Upper lobe of left lung (tissue), 6 donors: ENCODE measurements around the gene SND1. TPM values are rescaled to one million over a fixed set of nuclear protein-coding genes. Genes with fewer than 3 reads are reported as not detected.

ENCODE experiments used
- ATAC-seq, 2 donors: fragments of 200-7000 bp; cut with Tn5 transposase; one replicate each; pipeline ENCODE4 v1.9.1; 2022; ENCODE audit warnings: mild to moderate bottlenecking in 2 of 2, moderate library complexity in 2 of 2; ENCODE audit not compliant: low FRiP score in 2 of 2
- DNase-seq, 2 donors: peaks; one replicate each; pipeline ENCODE4 v3.0.0-alpha.2; 2019 to 2020
- H3K27ac ChIP-seq, 4 donors: fragments of 200-600 bp; sonication (generic); one replicate each; pipeline ENCODE4 v1.5.1; 2016 to 2019
- H3K27me3 ChIP-seq, 4 donors: fragments of 200-600 bp; sonication (generic); one replicate each; pipeline ENCODE4 v1.5.1; 2017 to 2019
- H3K36me3 ChIP-seq, 4 donors: fragments of 200-600 bp; sonication (generic); one replicate each; pipeline ENCODE4 v1.5.1; 2016 to 2019
- H3K4me1 ChIP-seq, 4 donors: fragments of 200-600 bp; sonication (generic); one replicate each; pipeline ENCODE4 v1.5.1; 2018 to 2019
- H3K4me3 ChIP-seq, 4 donors: fragments of 200-600 bp; sonication (generic); one replicate each; pipeline ENCODE4 v1.5.1; 2017 to 2019; ENCODE audit warnings: mild to moderate bottlenecking in 2 of 4, moderate library complexity in 1 of 4
- H3K9me3 ChIP-seq, 4 donors: fragments of 200-600 bp; sonication (generic); one replicate each; pipeline ENCODE4 v1.5.1; 2018 to 2019
- EP300 ChIP-seq, 4 donors: sonication (generic); formaldehyde crosslinking; IDR thresholded peaks; one replicate each; pipeline ENCODE4 v1.5.1; 2017; ENCODE audit warnings: antibody characterized with exemption in 4 of 4, control low read depth in 2 of 4
- POLR2A ChIP-seq, 4 donors: fragments of 450-650 bp; IDR thresholded peaks; one replicate each; pipeline ENCODE4 v1.5.1; 2016 to 2017; ENCODE audit warnings: antibody characterized with exemption in 4 of 4, mild to moderate bottlenecking in 2 of 4
- POLR2AphosphoS5 ChIP-seq, 2 donors: sonication (generic); formaldehyde crosslinking; IDR thresholded peaks; one replicate each; pipeline ENCODE4 v1.5.1; 2017; ENCODE audit warnings: antibody characterized with exemption in 2 of 2
- WGBS, 2 donors: methylation state at CpG; one replicate each; pipeline ENCODE4 v1.1.5; 2017 to 2018; 5-methylcytosine and 5-hydroxymethylcytosine counted together
- total RNA-seq, 6 donors: library from RNA; depleted of rRNA in 4 of 6; stranded (reverse); fragments of >200 nt in 4 of 6; gene quantifications; one replicate each; pipeline versions ENCODE4 v1.1.0 to v1.2.1, GENCODE V29; 2016 to 2021
- TF ChIP-seq, protein P1 (sequence below), 6 experiments: fragments of 450-650 bp in 4 of 6; fragments of 200-600 bp in 2 of 6; sonication (generic) in 2 of 6; IDR thresholded peaks; one replicate each; pipeline ENCODE4 v1.5.1; 2016 to 2019; ENCODE audit warnings: antibody characterized with exemption in 6 of 6
- donor health status: DM: no; HTN: no; CAD: no; lungs with moderate emphysema.
- donor health status: DM: no; HTN: yes; CAD: no; lungs with severe emphysema.

Gene SND1
- total RNA-seq, 6 donors from 2014 or later, result 107 to 167 (median 121) TPM

DNA sequence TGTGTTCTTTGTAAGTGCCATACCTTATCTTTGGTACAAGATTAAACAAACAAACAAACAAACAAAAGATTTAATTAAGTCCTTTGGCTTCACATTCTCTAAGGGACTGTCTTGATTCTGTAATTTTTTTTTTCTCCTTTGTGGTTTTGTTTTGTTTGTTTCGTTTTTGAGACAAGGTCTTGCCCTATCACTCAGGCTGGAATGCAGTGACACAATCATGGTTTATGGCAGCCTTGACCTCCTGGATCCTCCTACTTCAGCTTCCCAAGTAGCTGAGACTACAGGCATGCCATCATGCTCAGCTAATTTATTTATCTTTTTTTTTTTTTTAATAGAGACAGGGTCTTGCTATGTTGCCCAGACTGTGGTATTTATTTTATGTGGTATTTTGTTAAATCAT, 213.5 kb downstream of the SND1 start:
- ATAC-seq (peak; percentile 42 to 59), DNase-seq (no peak)
- TF ChIP-seq, protein P1, sequence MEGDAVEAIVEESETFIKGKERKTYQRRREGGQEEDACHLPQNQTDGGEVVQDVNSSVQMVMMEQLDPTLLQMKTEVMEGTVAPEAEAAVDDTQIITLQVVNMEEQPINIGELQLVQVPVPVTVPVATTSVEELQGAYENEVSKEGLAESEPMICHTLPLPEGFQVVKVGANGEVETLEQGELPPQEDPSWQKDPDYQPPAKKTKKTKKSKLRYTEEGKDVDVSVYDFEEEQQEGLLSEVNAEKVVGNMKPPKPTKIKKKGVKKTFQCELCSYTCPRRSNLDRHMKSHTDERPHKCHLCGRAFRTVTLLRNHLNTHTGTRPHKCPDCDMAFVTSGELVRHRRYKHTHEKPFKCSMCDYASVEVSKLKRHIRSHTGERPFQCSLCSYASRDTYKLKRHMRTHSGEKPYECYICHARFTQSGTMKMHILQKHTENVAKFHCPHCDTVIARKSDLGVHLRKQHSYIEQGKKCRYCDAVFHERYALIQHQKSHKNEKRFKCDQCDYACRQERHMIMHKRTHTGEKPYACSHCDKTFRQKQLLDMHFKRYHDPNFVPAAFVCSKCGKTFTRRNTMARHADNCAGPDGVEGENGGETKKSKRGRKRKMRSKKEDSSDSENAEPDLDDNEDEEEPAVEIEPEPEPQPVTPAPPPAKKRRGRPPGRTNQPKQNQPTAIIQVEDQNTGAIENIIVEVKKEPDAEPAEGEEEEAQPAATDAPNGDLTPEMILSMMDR (IDR thresholded peaks at IDR 0.05), result no peak
- TF ChIP-seq POLR2AphosphoS5 (IDR thresholded peaks at IDR 0.05), result no peak
- TF ChIP-seq POLR2A (IDR thresholded peaks at IDR 0.05), result no peak
- TF ChIP-seq EP300 (IDR thresholded peaks at IDR 0.05), result no peak
- WGBS, 2 donors, result 32 to 44% methylated on average over 1 of the region's 1 CpG
- Histone ChIP-seq H3K27me3 (no peaks in the 10 kb centered on the region), H3K4me3 (no peak overlapping the region), H3K4me1 (no peaks in the 10 kb centered on the region), H3K9me3 (no peaks in the 10 kb centered on the region), H3K27ac (no peak overlapping the region), H3K36me3 (peaks cover 0 to 3% (median 0%) of the 10 kb centered on the region in 4 donors)

DNA sequence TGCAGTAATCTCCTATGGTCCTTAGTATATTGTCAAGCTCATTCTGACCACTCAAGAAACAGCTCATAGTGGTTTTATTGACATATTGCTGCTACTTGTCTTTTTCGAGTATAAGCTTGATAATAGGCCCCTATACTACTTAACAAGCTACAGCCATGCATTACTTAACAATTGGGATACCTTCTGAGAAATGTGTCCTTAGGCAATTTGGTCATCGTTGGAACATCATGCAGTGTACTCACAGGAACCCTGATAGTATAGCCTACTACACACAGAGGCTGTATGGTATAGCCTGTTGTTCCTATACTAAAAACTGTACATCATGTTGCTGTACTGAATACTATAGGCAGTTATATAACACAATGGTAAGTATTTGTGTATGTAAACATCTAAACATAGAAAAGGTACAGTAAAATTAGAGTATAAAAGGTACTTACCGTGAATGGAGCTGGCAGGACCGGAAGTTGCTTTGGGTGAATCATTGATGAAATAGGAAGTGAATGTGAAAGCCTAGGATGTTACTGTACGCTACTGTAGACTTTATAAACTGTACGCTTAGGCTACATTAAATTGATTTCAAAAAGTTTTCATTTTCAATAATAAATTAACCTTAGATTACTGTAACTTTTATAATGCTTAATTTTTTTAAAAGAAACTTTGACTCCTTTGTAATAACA, 218.4 kb downstream of the SND1 start:
- H3K27ac ChIP-seq, result no peak overlapping the region
- no peak overlapping the region for H3K4me3 ChIP-seq
- H3K9me3 ChIP-seq, result no peaks in the 10 kb centered on the region
- ATAC-seq (peak in 1 of 2 donors; percentile 43), DNase-seq (no peak)
- no peak for TF ChIP-seq POLR2AphosphoS5 (IDR thresholded peaks at IDR 0.05)
- TF ChIP-seq EP300 (IDR thresholded peaks at IDR 0.05), result no peak
- TF ChIP-seq, protein P1 (IDR thresholded peaks at IDR 0.05), result no peak
- no peak for TF ChIP-seq POLR2A (IDR thresholded peaks at IDR 0.05)
- 68 to 74% methylated on average over 6 of the region's 6 CpGs for WGBS, 2 donors
- H3K4me1 ChIP-seq, result peaks cover 0 to 1% (median 0%) of the 10 kb centered on the region in 4 donors
- H3K36me3 ChIP-seq, result no peaks in the 10 kb centered on the region
- H3K27me3 ChIP-seq, result no peaks in the 10 kb centered on the region

DNA sequence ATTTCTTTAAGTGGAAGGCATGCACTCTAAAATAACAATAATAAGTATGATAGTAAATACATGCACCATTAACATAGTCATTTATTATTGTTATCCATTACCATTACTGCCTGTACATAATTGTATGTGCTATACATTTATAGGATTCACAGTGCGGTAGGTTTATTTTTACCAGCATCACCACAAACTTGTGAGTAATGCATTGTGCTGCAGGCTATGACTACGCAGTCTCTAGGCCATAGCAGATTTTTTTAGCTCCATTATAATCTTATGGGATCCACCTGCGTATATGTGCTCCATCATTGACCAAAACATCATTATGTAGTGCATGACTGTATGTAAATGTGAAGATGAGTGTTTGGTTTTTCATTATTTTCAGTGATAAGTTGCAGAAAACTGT, 219.2 kb downstream of the SND1 start:
- WGBS, 2 donors, result 97 to 100% methylated on average over 3 of the region's 3 CpGs
- DNase-seq, result no peak

DNA sequence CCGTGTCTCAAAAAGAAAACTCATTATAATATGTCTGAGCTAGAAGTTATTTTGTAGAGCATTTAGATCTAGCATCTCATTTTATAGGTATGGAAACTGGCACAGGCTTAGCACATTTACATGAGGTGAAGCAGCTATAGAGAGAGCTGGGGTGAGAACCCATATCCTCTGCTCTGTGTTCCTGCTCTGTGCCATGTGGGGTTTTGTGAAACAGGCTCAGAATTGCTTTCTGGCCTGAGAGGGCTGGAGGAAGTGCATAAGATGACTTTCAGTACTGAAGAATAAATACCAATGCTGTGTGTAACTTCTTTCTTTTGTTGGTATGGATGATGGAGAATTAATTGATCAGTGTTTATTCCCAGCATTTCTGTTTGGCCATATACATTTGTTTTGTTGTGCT, 220.1 kb downstream of the SND1 start:
- H3K27ac ChIP-seq, result no peak overlapping the region
- no peaks in the 10 kb centered on the region for H3K36me3 ChIP-seq
- ATAC-seq (no peak), DNase-seq (no peak)
- H3K27me3 ChIP-seq, result no peaks in the 10 kb centered on the region
- 96 to 100% methylated on average over 1 of the region's 1 CpG for WGBS, 2 donors
- H3K4me1 ChIP-seq, result peaks cover 0 to 11% (median 5%) of the 10 kb centered on the region in 4 donors
- H3K4me3 ChIP-seq, result no peak overlapping the region
- TF ChIP-seq POLR2AphosphoS5 (IDR thresholded peaks at IDR 0.05), result no peak
- TF ChIP-seq EP300 (IDR thresholded peaks at IDR 0.05), result no peak
- TF ChIP-seq, protein P1 (IDR thresholded peaks at IDR 0.05), result no peak
- TF ChIP-seq POLR2A (IDR thresholded peaks at IDR 0.05), result no peak
- no peaks in the 10 kb centered on the region for H3K9me3 ChIP-seq

More for the DNA sequence above, 219.2 kb downstream of the SND1 start:
- no peak for ATAC-seq
- Histone ChIP-seq H3K27me3 (no peaks in the 10 kb centered on the region), H3K27ac (no peak overlapping the region), H3K4me1 (peaks cover 0 to 7% (median 4%) of the 10 kb centered on the region in 4 donors), H3K4me3 (no peak overlapping the region), H3K9me3 (no peaks in the 10 kb centered on the region), H3K36me3 (no peaks in the 10 kb centered on the region)
- TF ChIP-seq EP300 (IDR thresholded peaks at IDR 0.05) (no peak), POLR2A (IDR thresholded peaks at IDR 0.05) (no peak), POLR2AphosphoS5 (IDR thresholded peaks at IDR 0.05) (no peak)
- TF ChIP-seq, protein P1 (IDR thresholded peaks at IDR 0.05), result no peak

DNA sequence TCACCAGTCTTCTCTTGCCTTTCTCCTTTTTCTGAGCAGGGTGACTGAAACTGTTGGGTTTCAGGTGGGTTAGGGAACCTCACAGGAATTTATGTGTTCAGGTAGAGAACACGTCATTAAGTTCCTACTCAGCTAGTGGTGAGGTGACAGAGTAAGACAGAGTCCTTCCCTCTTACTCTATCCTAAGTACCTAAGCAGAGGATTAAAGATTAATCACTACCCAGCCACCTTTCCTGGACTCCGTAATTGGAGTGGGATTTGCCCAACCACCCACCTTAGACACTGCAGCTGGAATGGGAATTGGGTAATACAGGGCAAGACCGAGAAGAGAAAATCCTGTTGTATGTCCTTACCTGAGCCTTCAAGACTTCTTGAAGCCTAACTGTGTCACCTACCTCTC, 221.2 kb downstream of the SND1 start:
- DNase-seq (peak in 1 of 2 donors; percentile 26), ATAC-seq (peak in 1 of 2 donors; percentile 78)
- H3K27me3 ChIP-seq, result no peaks in the 10 kb centered on the region
- H3K36me3 ChIP-seq, result no peaks in the 10 kb centered on the region
- H3K4me1 ChIP-seq, result peaks cover 3 to 11% (median 9%) of the 10 kb centered on the region in 4 donors
- H3K9me3 ChIP-seq, result no peaks in the 10 kb centered on the region
- 75 to 77% methylated on average over 3 of the region's 3 CpGs for WGBS, 2 donors
- TF ChIP-seq, protein P1 (IDR thresholded peaks at IDR 0.05), result no peak
- no peak for TF ChIP-seq POLR2AphosphoS5 (IDR thresholded peaks at IDR 0.05)
- H3K27ac ChIP-seq, result no peak overlapping the region
- H3K4me3 ChIP-seq, result no peak overlapping the region
